ENCODE results near the gene DYNC2H1.

The DYNC2H1 gene

GRCh38 chr11:103497268-103497667 lies 388.0 kb downstream of the DYNC2H1 start:
- H3K9me3 ChIP-seq = no peaks in the 10 kb centered on the region
- H3K4me3 ChIP-seq = no peak overlapping the region
- no peak overlapping the region for H3K27ac ChIP-seq
- no peaks in the 10 kb centered on the region for H3K36me3 ChIP-seq
- no peak overlapping the region for H3K4me2 ChIP-seq
- H3K9ac ChIP-seq = no peak overlapping the region
- TF ChIP-seq Cebpa-rat (IDR thresholded peaks at IDR 0.05) = no peak
- no peaks in the 10 kb centered on the region; the same call in 1 of the 2 replicates for H3K27me3 ChIP-seq
- H3K4me1 ChIP-seq = no peaks in the 10 kb centered on the region
- no peaks in the 10 kb centered on the region for H4K20me1 ChIP-seq

- H3K36me3 ChIP-seq = no peaks in the 10 kb centered on the region
- H3K4me1 ChIP-seq = no peaks in the 10 kb centered on the region
- H3K9me3 ChIP-seq = no peaks in the 10 kb centered on the region
- TF ChIP-seq Cebpa-rat (IDR thresholded peaks at IDR 0.05) = no peak
- H3K27me3 ChIP-seq = no peaks in the 10 kb centered on the region; the same call in 1 of the 2 replicates
- no peak overlapping the region for H3K9ac ChIP-seq
- H3K27ac ChIP-seq = no peak overlapping the region
- H4K20me1 ChIP-seq = no peaks in the 10 kb centered on the region
- H3K4me3 ChIP-seq = no peak overlapping the region
- no peak overlapping the region for H3K4me2 ChIP-seq
Measured at GRCh38 chr11:103499710-103500340, 390.6 kb downstream of the DYNC2H1 start.

- no peak for TF ChIP-seq Cebpa-rat (IDR thresholded peaks at IDR 0.05)
- H3K9me3 ChIP-seq = no peaks in the 10 kb centered on the region
- H3K9ac ChIP-seq = no peak overlapping the region
- no peak overlapping the region for H3K4me2 ChIP-seq
- H3K4me1 ChIP-seq = no peaks in the 10 kb centered on the region
- H4K20me1 ChIP-seq = no peaks in the 10 kb centered on the region
- no peaks in the 10 kb centered on the region for H3K36me3 ChIP-seq
- H3K27me3 ChIP-seq = no peaks in the 10 kb centered on the region
- no peak overlapping the region for H3K27ac ChIP-seq
- H3K4me3 ChIP-seq = no peak overlapping the region
Measured at GRCh38 chr11:103515283-103515682, 406.1 kb downstream of the DYNC2H1 start.

GRCh38 chr11:103520792-103521191 lies 411.6 kb downstream of the DYNC2H1 start:
- H3K27me3 ChIP-seq = no peaks in the 10 kb centered on the region
- H3K4me3 ChIP-seq = no peak overlapping the region
- H3K4me2 ChIP-seq = no peak overlapping the region
- no peak overlapping the region for H3K9ac ChIP-seq
- no peaks in the 10 kb centered on the region for H3K9me3 ChIP-seq
- H4K20me1 ChIP-seq = no peaks in the 10 kb centered on the region
- no peak for TF ChIP-seq Cebpa-rat (IDR thresholded peaks at IDR 0.05)
- H3K36me3 ChIP-seq = no peaks in the 10 kb centered on the region
- no peak overlapping the region for H3K27ac ChIP-seq
- H3K4me1 ChIP-seq = no peaks in the 10 kb centered on the region

- no peak overlapping the region for H3K4me2 ChIP-seq
- H4K20me1 ChIP-seq = no peaks in the 10 kb centered on the region
- H3K9ac ChIP-seq = no peak overlapping the region
- H3K4me3 ChIP-seq = no peak overlapping the region
- TF ChIP-seq Cebpa-rat (IDR thresholded peaks at IDR 0.05) = no peak
- H3K4me1 ChIP-seq = no peaks in the 10 kb centered on the region
- no peaks in the 10 kb centered on the region for H3K9me3 ChIP-seq
- no peaks in the 10 kb centered on the region for H3K27me3 ChIP-seq
- no peak overlapping the region for H3K27ac ChIP-seq
- no peaks in the 10 kb centered on the region for H3K36me3 ChIP-seq
Measured at GRCh38 chr11:103525069-103525468, 415.8 kb downstream of the DYNC2H1 start.

GRCh38 chr11:103528046-103528445 lies 418.8 kb downstream of the DYNC2H1 start:
- H3K4me3 ChIP-seq = no peak overlapping the region
- no peaks in the 10 kb centered on the region for H4K20me1 ChIP-seq
- no peak for TF ChIP-seq Cebpa-rat (IDR thresholded peaks at IDR 0.05)
- H3K9ac ChIP-seq = no peak overlapping the region
- no peak overlapping the region for H3K27ac ChIP-seq
- no peak overlapping the region for H3K4me2 ChIP-seq
- H3K27me3 ChIP-seq = no peaks in the 10 kb centered on the region
- H3K4me1 ChIP-seq = no peaks in the 10 kb centered on the region
- no peaks in the 10 kb centered on the region for H3K9me3 ChIP-seq
- no peaks in the 10 kb centered on the region for H3K36me3 ChIP-seq

- no peaks in the 10 kb centered on the region for H3K27me3 ChIP-seq
- H3K36me3 ChIP-seq = no peaks in the 10 kb centered on the region
- H3K4me2 ChIP-seq = no peak overlapping the region
- H3K4me3 ChIP-seq = no peak overlapping the region
- H3K27ac ChIP-seq = no peak overlapping the region
- no peaks in the 10 kb centered on the region for H3K9me3 ChIP-seq
- H3K4me1 ChIP-seq = no peaks in the 10 kb centered on the region
- no peaks in the 10 kb centered on the region for H4K20me1 ChIP-seq
- TF ChIP-seq Cebpa-rat (IDR thresholded peaks at IDR 0.05) = no peak
- H3K9ac ChIP-seq = no peak overlapping the region
Measured at GRCh38 chr11:103528596-103528995, 419.4 kb downstream of the DYNC2H1 start.

- Histone ChIP-seq H3K4me3 (no peak overlapping the region), H3K4me1 (no peaks in the 10 kb centered on the region), H3K27ac (no peak overlapping the region), H3K36me3 (no peaks in the 10 kb centered on the region), H3K4me2 (no peak overlapping the region), H3K27me3 (no peaks in the 10 kb centered on the region), H4K20me1 (no peaks in the 10 kb centered on the region), H3K9me3 (no peaks in the 10 kb centered on the region), H3K9ac (no peak overlapping the region)
- no peak for TF ChIP-seq Cebpa-rat (IDR thresholded peaks at IDR 0.05)
Measured at GRCh38 chr11:103529181-103529684, 420.0 kb downstream of the DYNC2H1 start.
